Measurements from ENCODE around the gene PROCA1. TPM values are rescaled to one million over a fixed set of nuclear protein-coding genes. Genes with fewer than 3 reads are reported as not detected.

Gene PROCA1
- polyA plus RNA-seq, 4 donors = 5.0 to 7.3 (median 6.2) TPM

DNA sequence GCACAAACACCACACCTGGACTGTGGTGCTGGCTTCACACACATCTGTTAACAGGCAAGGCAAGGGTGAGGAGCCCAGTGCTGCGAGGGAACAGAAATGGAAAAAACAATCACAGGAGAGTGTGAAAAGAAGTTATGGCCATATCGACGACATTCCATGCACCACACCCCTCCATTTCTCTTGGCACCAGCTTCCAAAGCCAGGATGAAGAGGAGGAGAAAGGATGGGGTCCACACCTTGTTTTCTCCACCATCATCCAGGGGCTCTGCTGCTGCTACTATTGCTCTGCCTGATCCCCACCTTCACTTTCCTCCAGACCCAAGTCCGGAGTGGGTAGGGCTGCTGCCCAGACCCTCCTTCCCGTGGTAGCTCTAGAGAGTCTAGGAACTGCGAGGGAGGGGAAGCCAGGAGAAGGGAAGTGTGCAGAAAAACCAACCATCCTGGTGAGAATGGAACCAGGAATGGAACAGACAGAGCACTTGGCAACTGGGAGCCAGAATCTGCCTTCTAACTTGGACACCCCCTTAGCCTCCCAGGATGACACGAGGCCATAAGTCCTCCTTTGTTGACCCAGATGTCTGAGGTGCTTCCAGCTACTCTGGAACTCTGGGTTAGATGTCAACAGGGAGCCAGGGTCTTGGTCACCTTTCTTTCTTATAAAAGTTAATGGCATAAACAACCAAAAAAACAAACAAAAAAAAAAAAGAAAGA is 1.2 kb upstream of the PROCA1 start:
- DNase-seq (ENCODE audit: low read depth in 4 of 4, low spot score in 3 of 4) = no peak

DNA sequence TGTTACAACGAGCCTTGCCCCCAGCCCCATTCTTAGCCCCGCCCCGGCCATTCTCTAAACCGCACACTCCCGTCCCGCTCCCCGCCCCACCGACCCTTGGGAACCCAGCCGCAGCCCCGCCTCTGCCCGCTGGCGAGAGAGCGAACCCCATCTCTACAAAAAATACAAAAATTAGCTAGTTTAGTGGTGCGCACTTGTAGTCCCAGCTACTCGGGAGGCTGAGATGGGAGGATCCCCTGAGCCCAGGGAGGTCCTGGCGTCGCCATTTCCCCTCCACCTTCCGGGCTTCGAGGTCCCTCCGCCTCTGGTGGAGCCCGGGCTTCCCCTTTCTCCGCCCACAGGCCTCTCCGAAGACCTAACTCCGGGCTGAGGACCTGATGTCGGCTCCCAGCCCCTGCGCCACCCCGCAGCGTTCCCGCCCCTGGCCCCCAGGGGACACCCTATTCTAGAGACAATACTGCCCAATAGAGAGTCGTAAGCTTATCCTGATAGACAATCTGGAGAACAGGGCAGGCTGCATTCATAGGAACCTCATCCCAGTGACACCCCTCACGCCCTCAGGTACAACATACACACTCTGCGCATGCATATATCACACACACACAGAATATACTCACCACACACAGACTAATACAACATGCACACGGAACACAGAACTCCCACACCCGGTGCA is 480 bp upstream of the PROCA1 start:
- DNase-seq (ENCODE audit: low read depth in 4 of 4, low spot score in 3 of 4) = no peak

DNA sequence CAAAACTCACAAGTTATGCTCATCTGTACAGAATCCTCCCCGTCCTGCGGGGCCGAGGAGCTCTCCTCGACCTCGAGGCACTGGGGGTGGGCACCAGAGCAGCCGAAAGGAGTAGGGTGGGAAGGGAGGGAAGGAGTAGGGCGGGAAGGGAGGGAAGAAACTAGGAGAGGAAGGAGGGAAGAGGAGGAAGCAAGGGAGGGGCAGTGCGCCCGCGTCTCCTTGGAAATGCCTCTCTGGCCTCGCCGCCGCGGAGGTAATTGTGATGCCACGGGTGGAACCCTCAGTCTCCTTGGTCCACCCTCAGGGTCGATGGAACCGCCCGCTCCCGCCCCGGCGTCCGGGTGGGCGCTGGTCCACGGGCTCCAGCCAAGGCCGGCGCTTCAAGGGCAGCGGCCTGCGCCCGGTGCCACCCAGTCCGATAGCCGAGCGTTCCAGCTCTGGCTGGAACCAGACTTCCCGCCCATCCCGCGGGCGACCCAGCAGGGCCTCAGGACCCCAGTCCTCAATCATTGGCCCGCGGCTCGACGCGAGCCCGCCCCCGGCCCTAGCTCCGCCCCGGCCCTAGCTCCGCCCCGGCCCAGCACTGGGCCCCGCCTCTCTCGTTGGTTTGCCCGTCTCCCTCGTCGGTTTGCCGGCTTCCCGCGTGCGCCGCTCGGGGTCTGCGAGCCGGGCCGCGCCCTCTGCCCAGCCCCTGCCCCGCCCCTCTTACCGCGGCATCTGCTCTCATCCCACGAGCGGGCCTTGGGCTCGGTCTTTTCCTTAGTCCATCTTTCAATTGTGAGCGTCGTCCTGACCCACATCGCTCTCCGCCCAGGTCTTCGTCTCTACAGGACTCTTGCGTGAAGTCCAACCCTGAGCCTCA is 596 bp downstream of the PROCA1 start:
- DNase-seq (ENCODE audit: low read depth in 4 of 4, low spot score in 3 of 4) = peak; percentile 82 to 87 (median 85)

DNA sequence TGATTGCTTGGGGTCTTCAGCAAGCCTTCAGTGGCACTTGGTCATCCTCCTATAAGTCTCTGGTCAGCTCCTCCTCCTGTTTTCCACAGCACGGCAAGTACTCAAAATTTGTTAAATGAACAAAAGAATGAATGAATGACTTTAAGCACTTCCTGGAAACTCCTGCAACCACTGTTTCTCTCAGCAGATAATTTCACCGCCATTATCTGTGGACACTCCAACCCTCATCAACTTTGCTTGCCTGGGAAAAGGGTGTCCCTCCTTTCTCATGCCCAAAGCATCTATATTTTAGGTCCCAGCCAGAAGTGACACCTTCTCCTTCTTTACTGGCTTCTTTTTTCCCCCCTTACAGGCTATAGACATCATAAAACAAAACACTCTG is 4.4 kb downstream of the PROCA1 start:
- no peak for DNase-seq (ENCODE audit: low read depth in 4 of 4, low spot score in 3 of 4)

DNA sequence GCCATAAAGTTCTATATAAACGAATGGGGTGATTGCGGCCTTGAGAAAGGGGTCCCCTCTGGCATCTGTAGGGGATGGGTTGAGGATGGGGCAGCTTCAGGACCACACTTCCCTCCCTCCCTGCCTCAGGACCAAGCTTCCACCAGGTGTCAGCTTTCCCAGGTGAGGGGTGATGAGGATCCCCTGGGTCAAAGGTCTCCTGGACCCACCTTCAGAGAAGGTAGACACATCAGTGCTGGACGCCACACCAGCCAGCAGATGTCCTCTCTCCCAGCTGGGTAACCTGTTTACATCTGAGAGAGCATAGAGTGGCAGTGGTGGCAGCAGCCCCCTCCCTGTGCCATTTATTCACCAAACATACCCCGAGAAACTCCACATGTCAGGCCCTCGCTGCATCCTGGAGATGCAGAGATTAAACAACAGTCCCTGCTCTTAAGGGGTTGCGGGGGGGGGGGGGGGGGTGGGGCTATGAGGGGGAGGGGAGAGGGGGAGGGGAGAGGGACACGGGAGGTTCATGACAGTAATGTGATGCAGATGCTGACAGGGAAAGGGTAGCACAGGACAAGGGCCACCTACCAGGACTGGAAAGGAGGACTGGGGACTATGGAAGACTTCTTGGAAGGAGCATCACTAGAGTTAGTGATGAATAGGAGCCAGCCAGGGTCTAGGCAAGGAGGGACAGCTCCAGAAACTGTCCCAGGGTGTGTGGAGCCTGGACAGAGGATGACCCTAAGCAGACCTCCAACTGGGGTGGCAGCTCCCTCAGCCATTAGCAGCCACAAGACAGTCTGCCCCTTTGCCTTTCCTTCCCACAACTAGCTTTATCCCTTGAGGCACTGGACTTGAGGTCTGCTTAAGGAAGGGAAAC is 5.0 kb downstream of the PROCA1 start:
- DNase-seq (ENCODE audit: low read depth in 4 of 4, low spot score in 3 of 4) = no peak

DNA sequence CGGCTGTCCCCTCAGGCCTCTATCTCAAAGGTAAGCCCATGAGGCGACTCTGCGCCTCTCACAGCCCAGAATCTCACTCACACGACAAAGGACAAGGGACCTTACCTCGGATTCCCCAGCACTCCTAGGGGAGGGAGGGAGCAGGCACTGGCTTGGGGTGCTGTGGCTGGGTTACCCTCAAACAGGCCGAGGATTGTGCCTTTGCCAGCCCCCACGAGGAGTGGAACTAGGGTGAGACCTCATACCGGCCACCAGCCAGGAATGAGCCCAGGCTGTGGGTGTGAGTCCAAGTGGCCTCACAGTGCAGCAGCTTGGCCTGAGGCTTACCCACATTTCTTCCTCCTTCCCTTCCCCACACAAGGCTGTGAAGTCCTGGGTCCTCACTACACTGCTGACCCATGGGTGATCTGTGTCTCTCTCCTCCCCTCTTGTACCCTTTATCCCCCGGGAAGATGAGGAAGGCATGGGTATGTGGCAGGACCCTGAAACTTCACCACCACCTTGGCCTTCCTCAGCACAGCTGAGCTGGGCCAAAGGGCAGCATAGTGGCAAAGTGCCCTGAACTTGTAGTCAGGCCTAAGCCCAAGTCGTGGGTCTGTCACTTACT is 5.9 kb downstream of the PROCA1 start:
- DNase-seq (ENCODE audit: low read depth in 4 of 4, low spot score in 3 of 4) = no peak

DNA sequence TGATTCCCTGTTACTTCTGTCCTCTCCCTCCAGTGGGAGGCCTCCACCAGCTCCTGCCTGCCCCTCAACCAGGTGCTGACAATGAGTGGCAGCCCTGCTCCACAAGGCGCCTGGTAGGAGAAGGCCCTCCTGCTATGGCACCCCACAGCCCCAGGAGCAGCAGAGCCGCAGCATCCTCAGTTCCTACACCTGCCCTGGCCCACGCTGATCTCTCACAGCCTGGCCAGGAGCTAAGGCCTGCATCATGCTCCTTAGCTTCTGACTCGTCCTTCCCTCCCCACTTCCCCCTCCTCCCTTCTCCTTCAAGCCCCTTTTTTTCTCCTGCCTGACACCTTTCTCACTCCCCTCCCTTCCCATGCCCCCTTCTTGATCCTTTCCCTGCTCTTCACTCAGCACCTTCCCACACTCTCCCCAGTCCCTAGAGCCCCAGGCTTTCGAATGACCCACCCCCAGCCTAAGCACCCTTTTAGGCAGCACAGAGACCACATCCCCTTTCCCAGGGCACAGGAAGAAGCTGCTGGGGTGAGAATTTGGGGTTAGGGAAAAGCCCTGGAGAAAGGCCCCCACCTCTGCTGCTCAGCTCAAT is 6.5 kb downstream of the PROCA1 start:
- no peak for DNase-seq (ENCODE audit: low read depth in 4 of 4, low spot score in 3 of 4)

DNA sequence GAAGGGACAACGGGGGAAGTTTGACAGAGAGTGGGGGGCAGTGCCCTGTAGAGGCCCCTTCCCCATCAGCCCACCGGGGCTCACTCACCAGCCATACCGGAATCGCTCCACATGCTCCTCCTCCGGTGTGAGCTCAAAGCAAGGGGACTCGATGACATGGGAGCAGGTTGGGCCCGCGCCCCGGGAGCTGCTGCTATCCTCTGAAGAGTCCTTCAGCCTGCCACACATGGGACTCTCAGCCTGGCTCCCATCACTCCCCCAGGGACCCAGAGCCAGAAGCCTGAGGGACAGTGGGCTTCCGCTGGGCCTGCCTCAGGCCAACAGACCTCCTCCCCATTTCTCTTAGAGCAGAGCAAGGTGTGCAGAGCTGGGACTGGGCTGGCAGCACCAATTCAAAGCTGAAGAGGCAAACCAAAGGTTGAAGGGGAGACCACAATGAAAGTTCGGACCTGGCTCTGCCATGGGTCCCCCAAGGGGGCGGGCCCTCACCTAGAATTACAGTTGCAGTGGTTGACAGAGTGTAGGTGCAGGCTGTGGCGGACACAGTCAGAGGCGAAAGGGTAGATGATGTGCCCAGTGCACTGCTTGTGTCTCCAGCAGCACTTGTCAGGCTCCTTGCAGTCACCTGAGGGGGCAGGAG is 7.3 kb downstream of the PROCA1 start:
- no peak for DNase-seq (ENCODE audit: low read depth in 4 of 4, low spot score in 3 of 4)

DNA sequence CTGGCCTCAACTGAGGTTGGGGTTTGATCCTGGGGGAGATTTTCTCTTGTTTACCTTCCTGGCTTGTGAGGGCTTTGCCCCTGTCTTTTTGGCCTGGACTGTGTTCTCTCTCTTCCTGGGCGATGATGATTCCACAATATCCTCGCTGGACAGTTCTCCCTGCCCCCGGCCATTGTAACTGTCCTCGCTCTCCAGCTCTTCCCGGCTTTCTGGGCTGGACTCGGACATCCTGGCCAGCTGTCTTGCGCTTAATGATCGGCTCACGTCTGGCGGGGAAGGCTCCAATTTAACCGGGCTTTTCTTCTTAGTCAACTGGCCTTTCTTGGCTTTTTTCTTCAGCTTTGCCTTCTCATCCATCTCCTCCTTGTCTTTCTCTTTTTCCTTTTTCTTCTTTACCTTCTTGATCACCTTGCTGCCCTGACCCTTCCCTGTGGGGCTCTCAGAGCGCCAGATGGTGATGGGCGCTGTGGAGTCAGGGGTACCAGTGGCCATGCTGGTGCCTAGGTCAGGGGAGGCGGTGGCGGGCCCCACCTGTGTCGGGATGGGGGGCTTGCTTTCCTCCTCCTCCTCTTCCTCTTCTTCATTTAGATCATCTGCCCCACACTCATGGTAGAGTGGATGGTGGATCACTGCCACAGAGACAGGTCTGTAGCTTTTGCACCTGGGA is 8.0 kb downstream of the PROCA1 start:
- DNase-seq (ENCODE audit: low read depth in 4 of 4, low spot score in 3 of 4) = no peak

DNA sequence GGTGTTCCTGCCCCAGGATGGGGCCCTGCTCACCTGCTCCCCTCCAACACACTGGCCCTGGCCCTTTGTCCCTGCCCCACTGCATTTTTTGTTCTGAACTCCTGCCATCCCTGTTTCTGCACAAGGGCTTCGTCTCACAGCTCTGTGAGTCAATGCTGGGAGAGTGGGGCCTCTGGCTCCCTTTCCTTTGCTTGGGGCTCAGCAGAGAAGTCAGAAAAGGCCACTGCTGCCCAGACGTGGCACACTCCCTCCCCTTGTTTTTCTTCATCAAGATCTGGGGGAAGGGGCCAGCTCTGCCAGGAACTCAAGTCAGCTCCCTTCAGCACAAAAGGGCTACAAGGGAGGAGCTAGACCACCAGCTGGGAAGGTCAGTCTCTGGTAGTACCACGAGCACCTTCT is 8.9 kb downstream of the PROCA1 start:
- no peak for DNase-seq (ENCODE audit: low read depth in 4 of 4, low spot score in 3 of 4)

DNA sequence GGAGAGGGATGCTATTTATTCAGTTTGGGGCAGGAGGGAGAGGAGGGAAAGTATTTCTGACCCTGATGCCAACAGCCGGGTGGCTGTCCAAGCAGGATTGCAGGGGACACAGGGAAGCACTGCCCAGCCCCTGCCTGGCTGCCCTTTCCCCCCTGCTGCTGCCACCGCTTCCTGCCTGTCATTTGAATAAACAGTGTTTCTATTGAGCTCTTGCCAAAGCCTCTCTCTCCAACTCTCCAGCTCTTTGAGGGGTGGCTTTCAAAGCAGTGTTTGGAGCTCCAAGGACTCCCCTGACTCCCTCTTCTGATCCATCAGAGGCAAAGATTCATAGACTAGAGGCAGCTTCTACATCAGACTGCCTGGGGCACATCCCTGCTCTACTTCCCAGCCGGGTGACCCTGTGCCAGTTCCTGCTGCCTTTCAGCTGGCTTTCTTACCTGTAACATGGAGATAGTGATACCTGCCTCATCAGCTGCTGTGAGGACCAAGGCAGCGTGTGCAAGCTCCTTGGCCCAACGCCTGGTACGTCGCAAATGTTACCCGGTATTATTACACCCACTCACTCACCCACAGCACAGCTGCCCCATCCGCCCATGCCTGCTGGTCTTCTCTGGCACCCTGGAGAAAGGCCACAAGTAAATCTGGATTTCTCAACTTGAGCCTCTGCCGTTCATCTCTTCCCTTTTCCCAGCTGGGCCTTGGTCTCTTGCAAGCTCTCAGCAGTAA is 9.5 kb downstream of the PROCA1 start:
- DNase-seq (ENCODE audit: low read depth in 4 of 4, low spot score in 3 of 4) = no peak

DNA sequence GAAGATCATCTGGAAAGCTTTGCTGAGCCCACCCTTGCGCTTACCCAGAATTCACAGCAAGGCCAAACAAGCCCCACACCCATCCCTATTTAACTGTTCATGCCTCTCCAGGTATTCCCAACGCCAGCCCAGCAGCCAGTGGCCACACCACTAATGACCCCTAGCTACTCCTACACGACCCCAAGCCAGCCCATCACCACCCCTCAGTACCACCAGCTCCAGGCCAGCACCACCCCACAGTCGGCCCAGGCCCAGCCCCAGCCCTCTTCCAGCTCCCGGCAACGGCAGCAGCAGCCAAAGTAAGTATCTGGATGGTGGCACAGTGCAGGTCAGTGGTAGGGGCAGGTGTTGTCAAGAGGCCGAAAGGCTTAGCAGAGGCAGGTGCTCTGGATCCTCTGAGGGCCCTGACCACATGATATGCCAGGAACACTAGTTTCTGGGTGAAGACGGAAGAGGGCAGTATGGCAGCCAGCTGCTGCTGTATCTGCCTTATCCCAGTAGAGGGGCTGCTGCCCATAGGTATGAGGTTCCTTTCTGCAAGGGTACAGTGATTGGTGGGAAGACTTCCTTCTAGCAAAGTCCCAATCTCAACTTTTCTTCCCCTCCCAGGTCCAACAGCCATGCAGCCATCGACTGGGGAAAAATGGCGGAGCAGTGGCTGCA is 10.7 kb downstream of the PROCA1 start:
- no peak for DNase-seq (ENCODE audit: low read depth in 4 of 4, low spot score in 3 of 4)

DNA sequence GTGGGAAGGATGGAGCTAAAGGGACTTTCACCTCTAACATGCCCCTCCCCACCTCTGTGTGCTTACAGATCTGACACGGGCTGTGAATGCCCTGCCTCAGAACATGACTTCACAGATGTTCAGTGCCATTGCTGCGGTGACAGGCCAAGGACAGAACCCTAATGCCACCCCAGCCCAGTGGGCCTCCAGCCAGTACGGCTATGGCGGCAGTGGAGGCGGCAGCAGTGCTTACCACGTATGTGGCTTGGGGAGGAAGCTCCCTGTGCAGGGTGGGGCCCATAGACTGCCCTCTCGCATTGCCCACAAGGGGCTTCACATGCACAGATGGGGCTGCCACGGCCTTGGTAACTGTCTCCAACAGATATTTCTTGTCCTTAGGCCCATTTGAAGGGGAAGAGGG is 11.4 kb downstream of the PROCA1 start:
- no peak for DNase-seq (ENCODE audit: low read depth in 4 of 4, low spot score in 3 of 4)

DNA sequence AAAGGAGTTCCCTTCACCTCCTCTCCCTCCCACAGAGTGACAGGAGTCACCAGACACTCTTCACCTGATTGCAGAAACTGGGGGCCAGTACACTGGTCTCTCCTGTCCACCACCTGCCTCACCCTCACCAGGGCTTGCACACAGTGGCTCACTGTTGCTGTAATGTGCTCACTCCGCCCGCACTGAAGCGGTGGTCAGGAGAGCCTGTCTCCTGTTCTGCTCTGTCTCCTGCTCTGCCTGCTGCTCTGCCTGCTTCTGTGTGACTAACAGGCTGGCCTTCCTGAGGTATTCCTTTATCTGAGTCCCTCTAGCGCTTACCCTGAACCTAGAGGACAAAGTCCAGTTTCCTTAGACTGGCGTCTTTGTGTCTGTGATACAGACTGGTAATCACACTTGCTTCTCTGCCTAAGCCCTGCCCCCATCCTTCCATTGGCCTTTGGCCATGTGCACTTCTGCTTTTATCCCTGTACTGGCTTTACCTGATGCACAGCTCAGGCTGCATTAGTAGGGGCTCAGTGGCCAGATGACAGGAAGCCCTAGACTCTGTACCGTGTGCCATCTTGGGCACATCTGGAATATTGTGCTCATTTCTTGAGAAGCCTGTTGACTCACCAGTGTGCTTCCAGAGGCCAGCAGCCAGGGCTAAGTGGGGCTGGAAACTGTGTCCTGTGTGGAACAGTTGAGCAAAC is 13.3 kb downstream of the PROCA1 start:
- no peak for DNase-seq (ENCODE audit: low read depth in 4 of 4, low spot score in 3 of 4)

DNA sequence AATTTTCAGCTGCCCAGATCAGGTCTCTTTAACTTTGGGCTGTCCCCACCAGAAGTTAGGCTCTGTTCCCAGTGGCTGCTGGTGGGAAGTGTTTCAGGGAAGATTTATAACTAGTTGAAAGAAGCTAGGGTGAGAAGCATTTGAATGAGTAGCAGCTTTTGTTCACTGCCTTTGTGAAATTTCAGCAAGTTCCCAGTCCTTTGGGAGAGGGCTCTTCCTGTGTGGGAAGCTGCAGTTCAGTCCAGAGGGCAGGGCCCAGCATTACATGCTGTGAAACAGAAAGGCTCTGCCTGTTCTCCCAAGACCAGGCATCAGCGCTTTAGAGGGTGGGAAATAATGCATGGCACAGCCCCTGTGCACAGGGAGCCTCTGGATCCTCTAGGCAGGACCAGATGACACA is 17.8 kb downstream of the PROCA1 start:
- DNase-seq (ENCODE audit: low read depth in 4 of 4, low spot score in 3 of 4) = no peak

DNA sequence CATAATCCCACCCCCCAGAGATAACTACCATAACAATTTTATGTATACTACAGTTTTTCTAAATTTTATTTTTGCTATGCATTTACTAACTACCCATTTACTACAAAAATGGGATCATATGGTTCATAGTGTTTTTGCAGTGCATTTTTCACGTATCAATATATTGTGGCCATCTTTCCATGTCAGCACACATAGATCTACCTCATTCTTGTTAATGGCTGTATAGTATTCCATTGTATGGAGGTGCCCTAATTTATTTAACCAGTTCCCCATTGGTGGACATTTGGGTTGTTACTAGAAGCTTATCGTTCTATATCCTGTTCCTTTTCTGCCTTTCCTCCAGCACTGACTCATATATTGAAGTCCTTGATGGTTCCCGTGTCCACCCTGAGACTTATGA is 22.7 kb downstream of the PROCA1 start:
- no peak for DNase-seq (ENCODE audit: low read depth in 4 of 4, low spot score in 3 of 4)

DNA sequence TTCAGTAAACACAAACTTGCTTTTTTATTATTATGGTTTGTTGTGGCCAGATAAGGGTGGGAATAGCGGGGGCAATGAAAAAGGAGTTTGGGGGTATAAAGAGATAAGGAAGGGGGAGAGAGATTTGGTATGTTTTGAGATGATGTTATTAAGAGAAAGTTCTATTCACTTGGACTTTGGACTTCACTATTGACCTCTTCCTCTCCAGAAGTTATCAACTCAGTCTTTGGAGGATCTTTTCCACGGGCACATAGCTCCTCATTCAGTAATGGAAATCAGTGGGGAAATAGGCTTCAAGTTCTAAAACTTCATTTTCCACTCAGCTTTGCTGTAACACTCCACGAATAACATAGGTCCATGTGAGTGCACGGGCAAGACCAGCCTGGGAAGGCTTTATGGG is 23.2 kb downstream of the PROCA1 start:
- no peak for DNase-seq (ENCODE audit: low read depth in 4 of 4, low spot score in 3 of 4)

Measured in right renal pelvis (tissue), 4 donors.